Right forelimb (tissue), 1 donor: ENCODE measurements around the gene PAK1.
"Not testable (repeated sequence)": the region's sequence is repeated elsewhere in the genome, so short reads cannot be mapped to it uniquely, and the experiment has no call there.

ENCODE experiments used
- DNase-seq: peaks from one replicate; pipeline ENCODE4 v3.0.0-alpha.2; 2018

The PAK1 gene

DNA sequence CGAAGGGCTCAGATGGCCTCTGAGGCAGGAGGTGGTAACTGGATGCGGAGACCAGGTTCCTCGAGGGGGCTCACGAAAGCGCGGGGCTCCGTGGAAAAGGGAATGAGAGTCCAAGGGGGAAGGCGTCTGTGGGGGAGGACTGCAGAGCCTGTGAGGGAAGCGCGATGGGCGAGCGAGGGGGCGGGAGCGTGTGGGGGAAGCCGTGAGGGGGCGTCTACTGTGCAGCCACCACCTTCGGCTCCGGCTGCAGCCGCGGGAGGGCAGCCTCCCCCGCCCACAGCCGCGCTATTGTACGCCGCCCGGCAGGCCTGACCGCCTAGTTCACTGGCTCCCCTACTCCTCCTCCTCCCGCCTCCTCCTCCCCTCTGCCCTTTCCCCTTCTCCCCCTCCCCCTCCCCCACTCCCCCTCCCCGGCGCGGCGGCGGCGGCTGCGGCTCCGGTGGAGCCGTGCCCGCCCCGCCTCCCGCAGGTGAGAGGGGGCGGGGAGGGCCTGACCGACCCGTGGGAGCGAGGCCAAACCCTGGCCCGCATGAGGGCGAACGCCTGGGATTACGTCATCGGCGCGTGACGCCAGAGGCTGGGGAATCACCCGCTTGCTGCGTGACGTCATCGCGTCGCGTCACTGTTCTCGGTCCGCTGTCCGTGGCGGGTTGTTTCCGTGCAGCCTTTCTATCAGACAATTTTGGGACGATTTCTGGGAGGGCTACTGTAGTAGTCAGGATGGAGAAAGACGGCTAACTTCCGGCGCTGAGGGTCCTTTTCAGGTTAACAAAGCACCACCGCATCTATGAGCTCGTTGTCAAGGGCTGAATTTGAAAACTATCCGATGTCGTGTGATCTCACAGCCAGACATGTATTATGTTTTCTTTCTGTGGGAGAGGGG lies at the start of gene PAK1:
Gene PAK1 (minus strand): TSS at position 294 of the 883 bp plus-strand sequence. CDS start 81,574 bp downstream, outside the sequence.
- DNase-seq, result peak; percentile 88

DNA sequence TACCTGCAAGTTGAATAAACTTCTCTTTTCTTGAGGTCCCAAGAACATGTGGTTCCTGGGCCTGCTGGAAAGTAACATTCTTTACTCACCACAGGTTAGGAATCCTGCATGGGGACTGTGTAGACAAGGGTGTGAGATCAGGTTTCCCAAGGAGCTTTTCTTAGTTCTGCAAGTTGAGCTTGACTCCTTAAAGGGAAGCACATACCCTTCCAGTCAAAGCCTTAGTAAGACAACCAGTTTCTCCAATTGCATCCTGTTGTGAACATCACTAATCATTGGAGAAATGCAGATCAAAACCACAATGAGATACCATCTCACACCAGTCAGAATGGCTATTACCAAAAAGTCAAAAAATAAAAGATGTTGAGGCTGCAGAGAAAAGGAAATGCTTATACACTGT lies 48.3 kb upstream of the PAK1 start:
- DNase-seq, result no peak

DNA sequence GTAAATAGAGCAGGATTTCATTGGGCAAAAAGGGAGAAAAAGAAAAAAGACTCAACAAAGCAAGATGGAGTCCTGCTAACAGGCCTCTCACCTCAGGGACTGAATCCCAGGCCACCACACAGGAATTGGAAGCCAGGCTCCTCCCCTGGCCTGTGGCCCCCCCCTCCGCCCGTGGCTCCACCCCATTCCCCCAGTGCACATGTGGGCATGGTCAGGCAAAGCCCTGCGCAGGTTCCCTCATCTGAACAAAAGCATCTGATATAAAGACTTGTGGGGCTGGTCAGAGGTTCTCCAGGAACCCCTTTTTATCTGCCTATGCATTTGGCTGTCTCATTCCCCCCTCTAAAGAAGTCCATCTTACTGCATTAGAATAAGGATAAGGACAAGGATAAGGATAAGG lies 46.0 kb upstream of the PAK1 start:
- no peak for DNase-seq

DNA sequence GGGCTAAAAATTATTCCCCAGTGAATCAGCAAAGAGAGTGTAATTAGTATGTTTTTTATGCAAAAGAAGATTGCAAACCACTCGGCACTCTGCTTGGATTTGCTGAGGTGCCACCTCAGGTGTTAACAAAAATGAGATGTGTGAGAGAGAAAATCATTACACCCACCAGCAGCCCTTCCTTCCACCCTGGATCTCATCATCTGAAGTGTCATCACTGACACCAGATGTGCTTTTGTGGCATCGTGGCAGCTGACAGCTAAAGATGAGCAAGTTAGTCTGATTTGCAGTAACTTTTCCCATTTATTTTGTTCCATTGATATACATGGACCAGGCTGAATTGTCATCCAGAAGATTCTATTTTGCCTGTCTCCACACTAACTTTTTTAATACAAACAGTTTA lies 44.6 kb upstream of the PAK1 start:
- no peak for DNase-seq

DNA sequence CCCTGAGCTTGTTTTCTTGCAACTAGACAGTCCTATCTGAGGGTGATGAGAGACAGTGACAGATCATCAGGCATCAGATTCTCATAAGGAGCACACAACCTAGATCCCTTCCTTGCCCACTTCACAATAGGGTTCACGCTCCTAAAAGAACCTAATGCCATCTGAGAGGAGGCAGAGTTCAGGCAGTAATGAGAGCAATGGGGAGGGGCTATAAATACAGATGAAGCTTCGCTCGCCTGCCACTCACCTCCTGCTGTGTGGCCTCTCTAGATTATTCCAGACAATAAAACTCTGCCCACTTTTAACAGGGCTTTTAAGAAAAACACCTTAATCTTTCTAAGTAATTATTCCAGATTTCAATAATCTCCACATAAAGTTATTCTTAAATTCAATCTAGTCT lies 43.9 kb upstream of the PAK1 start:
- no peak for DNase-seq

DNA sequence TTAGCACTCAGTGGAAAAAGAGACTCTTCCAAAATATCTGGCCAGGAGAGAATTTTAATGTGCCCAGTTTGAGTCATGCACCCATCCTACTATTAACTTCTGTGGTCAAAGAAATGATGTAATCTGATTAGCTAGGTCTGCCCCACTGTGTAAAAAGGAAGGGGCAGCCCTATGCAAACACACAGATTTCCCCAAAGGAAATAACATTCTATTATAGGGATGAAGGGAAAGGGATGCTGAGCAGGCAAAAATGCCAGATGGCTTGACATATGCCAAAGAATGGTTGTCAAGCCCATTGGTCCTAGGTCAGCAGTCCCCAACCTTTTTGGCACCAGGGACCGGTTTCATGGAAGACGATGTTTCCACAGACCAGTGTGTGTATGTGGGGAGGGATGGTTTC lies 43.3 kb upstream of the PAK1 start:
- no peak for DNase-seq

DNA sequence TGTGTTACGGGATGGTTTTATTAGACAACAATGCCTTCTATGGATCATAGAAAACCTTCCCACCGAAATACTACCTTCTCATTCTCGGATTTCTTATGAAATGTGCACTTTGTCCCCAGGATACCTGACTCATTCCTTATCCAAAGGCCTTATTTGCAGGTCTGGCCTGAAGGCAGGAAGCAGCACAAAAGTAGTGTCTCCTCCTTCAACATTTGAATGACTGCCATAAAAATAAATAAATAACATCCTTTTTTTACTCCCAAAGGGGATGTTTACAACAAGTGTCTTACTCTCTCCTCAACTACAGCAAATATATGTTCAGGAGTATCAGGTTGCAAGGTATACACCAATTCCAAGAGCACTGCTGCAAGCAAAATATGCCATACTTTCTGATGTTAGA lies 41.6 kb upstream of the PAK1 start:
- no peak for DNase-seq

DNA sequence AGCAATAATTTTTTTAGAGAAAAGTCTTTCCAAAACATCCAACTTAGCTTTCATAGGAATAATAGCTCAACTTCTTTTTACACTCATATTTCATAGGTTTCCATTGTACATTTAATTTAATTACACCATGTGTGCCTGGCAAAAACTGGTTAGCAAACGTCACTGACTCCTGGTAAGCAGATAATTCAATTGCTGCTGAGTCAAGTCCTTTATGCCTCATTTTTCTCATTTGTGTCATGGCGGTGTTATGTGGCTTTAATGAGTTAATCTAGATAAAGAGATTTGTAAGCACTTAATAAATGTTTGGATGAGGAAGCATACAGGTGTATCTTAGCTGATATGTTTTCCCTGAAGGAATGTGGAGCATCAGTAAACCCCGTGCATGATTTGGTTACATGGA lies 41.2 kb upstream of the PAK1 start:
- no peak for DNase-seq

DNA sequence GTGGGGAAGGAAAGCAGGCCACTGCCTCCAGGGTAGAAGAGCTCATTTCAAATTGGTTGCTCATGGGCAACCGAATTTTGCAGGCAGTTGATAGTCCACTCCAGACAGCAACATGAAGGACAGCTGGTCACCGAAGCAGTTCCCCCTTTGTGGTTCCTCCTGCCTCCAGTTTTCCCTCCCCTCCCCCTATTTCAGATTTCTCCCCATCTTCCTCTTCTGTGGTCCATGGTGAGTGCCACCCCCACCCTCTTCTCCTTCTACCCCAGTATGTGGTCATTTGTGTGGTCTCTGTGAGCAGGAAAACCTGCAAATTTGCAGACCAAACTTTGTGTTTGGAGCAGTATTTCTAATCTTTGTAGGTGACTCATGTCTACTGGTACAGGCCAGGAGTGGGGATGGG lies 38.2 kb upstream of the PAK1 start:
- no peak for DNase-seq

DNA sequence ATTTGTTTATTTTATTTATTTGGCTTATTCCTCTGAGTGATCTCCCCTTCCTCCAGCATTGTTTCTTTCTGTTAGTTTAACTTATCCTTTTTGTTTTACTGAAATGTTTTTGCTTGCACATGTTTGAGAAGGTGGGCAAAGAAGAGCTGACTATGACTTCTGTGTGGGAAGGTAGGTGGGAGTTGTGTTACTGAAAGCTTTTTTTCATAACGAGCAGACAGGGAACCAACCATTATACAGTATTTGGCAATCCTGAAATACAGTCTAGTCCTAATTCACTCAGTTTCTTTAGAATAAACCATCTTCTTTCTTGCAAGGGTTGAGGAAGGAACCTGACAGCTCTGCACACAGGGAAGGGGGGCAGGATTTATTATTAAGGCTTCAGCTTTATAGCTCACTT lies 37.0 kb upstream of the PAK1 start:
- no peak for DNase-seq

DNA sequence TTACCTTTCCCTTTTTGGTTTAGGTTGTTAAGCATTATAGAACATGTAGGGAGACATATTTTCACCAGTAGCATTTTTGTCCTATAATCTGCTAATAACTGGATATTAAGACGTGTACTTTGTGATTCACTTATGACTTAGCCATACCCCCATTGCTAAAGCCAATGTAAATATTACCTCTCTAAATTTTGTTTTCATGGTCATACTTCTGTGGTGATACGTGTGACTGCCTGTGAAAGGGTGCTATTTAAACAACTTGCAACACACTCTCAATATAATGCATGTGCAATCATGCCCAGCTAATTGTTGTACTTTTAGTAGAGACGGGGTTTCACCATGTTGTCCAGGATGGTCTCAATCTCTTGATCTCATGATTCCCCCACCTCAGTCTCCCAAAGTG lies 36.2 kb upstream of the PAK1 start:
- no peak for DNase-seq

DNA sequence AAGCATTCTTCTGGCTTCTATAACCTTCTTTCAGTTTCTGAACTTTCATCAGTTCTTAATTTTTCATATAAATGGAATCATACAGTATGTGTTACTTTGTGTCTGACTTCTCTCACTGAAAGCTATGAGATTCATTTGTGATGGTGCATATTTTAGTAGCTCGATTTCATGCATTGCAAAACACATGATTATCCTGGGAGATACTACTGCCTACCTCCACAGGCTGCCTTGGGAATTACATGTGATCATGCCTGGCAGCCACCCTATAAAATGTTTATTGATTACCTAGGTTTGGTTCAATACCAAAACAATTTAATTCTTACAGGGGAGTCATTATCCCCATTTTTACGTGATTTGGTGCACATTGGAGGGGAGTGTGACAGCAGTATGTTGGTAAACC lies 34.1 kb upstream of the PAK1 start:
- DNase-seq, result no peak

DNA sequence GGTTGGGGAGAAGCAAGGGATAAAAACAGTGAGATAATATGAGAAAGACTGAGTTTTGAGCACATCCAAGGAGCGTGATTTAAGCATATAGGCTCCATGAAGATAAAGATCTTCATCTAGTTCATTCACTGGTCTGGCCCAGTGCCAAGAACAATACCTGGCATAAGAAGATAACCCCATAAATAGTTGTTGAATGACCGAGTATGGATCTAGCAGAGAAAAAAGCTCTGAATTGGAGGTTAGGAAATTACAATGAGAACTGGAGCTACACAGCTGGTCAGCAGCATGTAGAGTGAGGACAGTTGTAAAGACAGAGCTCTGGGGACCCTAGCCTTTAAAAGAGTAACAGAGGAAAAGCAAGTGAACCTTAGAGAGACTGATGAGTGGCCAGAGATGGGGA lies 33.0 kb upstream of the PAK1 start:
- no peak for DNase-seq

DNA sequence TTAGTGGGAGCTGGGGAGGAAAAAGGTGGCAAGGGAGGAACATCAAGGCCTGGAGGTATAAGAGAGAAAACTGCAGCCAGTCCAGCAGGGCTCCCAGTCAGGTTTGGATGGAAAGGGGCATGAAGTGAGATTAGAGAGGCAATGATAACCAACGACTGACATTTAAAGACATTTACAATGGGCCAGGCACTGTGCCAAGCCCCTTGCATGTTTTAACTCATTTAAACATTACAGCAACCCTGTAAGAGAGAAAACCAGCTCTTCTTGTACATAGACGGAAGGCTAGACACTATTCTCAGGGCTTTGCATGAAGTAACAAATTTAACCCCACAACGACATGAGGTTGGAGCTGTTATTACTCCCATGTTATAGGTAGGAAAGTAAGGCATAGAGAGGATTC lies 32.1 kb upstream of the PAK1 start:
- no peak for DNase-seq

DNA sequence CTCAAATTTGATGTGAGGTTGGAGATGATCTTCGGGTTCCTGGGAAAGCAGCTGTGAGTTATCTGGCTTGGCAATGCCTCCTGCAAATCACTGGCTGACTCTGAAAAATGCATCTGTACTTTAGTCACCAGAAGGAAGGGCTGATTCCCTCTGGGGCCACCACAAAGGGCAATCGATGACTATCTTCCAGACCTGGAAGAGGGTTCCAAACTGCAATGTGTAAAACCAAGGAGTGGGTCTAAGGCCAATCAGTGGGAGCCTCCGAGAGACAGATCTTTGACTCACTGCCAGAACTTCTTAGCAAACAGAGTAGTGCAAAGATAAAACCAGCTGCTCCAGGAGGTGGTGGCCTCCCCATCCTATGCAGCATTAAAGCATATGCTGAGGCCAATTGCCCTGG lies 29.1 kb upstream of the PAK1 start:
- DNase-seq, result no peak

DNA sequence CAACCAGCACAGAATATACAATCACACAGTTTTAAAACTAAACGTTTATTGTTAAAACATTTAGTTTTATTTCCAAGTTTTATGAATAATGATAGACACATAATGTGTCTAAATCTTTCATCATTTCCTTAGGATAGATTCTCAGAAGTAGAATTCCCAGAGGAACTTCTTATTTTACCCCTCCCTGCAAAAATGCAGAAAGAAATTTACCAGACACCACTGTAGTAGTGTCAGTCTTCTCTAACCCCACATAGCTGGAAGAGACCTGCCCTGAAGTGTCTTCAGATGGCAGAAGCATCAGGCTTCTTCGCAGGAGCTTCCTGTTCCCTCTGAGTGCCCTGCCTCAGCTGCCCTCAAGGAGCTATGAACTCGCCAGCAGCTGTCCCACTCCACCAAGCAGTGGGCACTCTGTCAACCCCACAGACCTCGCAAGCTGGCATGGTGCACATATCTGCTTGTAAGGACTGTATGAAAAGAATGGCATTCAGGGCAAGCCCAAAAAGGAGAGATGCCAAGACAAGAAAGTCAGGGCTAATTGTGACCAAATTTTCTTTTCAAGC lies 28.5 kb upstream of the PAK1 start:
- peak; percentile 45 for DNase-seq

DNA sequence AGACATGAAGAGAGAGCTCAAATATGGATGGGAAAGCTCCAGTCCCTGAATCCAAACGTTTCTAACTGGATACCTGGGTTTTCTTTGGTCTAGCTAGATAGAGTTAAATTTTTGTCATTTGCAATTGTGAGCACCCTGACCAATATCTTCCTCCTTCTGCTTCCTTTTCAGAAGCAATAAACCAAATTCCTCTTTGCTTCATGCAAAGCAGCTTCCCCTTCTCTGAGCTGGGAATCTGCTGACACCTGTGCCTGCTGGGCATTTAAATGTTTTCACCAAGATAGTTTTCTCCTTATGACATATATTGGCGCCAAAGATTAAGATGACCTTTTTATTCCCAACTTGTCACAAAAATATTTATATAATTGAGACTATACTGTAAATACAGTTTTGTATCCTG lies 27.9 kb upstream of the PAK1 start:
- DNase-seq, result no peak

DNA sequence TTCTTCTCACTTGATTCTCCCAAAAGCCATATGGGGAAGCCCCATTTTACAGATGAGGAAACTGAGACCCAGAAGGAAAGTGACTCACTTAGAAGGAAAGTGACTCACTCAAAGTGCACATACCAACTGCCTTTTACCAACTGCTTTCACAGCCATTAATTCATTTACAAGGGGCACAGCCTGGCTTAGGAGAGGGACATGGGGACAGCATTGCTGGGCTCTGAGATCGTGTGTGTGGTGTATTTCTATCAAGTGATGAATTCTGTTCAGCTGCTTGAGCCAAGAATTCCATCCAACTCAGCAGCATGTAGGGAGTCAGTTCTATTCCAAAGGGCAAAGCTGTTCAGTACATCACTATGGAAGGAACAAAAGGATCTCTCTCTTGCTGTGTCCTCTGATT lies 23.5 kb upstream of the PAK1 start:
- no peak for DNase-seq

DNA sequence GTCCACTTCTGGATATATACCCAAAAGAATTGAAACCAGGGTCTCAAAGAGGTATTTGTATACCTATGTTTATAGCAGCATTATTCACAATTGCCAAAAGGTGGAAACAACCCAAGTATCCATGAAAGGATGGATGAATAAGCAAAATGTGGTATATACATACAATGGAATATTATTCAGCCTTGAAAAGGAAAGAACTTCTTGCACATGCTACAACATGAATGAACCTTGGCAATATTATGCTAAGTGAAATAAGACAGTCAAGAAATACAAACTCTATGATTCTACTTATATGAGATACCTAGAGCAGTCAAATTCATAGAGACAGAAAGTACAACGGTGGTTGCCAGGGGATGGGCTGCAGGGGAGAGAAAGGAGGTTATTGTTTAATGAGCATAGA lies 21.6 kb upstream of the PAK1 start:
- DNase-seq, result no peak

DNA sequence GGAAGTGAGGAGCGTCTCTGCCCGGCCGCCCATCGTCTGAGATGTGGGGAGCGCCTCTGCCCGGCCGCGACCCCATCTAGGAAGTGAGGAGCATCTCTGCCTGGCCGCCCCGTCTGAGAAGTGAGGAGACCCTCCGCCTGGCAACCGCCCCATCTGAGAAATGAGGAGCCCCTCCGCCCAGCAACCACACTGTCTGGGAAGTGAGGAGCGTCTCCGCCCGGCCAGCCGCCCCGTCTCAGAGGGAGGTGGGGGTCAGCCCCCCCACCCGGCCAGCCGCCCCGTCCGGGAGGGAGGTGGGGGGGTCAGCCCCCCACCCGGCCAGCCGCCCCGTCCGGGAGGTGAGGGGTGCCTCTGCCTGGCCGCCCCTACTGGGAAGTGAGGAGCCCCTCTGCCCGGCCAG lies 16.1 kb upstream of the PAK1 start:
- not testable (repeated sequence) for DNase-seq

DNA sequence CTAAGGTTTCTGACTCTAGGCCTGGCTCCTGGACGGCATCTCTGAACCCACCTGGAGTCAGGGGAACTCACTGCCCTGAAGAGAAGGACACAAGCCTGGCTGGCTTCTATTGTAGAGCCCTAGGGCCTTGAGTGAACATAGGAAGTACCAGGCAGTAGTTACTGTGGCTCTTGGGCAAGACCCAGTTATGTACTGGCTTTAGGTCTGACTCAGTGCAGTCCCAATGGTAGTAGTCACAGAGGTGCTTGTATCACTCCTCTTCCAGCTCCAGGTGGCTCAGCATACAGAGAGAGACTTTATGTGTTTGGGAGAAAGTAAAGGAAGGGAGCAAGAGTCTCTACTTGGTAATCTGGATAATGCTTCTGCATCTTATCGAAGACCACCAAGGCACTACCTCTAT lies 13.9 kb upstream of the PAK1 start:
- no peak for DNase-seq

DNA sequence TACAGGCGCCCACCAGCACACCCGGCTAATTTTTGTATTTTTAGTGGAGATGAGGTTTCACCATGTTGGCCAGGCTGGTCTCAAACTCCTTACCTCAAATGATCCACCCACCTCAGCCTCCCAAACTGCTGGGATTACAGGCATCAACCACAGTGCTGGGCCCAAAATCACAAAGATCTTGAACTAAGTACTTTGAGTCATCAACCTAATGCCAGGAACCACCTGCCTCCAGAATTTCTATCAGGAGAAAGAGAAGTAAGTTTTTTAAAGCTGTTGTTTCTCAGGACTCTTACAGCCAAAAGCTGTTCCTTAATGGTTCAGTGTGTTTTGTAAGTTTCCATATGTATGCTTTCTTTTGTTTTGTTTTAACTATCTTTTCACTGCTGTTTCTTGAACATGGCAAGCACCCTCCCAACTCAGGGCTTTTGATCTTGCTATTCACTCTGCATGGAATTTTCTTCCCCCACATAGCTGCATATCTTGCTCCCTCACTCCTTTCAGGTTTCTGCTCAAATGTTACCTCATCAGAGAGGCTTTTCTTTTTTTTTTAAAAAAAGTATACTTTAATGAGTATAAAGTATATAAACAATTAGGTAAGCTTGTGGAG lies 6.0 kb upstream of the PAK1 start:
- no peak for DNase-seq

DNA sequence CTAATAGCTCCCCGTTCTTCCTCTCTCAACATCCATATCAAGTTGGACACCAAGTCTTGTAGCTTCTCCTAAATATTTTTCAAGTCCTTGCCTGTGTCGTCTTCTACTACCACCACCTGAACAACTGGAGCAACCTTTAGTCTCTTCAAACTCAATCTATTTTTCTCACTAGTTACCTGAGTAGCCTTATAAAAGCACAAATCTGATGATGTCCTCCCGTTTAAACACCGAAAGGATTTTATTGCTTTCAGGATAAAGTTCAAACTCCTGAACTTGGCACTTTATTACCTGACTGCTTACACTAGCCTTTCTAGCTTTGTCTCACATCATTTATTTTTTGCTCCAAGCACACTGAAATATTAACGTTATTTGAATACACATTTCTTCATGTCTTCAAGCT lies 1.3 kb upstream of the PAK1 start:
- DNase-seq, result no peak

DNA sequence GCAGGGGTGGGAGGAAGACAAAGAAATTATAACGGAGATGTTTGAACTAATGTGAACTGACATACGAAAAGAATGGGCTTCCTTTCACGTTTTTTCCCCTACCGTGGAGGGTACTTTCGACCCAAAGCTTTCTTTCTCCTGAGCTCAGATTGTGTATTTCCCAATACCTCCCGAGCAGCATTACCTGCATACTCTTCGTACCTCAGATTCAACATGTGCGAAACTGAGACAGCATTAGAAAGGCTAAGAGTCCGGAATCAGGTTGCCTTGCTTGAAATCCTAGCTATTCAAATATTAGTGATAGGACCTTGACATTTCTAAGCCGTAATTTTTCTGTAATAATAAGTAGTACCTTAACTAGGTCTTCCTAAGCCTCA lies 778 bp upstream of the PAK1 start:
- DNase-seq, result no peak
